ENCODE data around the gene AQP12A. TPM values are rescaled to one million over a fixed set of nuclear protein-coding genes. Genes with fewer than 3 reads are reported as not detected.
"Not testable (repeated sequence)": the region's sequence is repeated elsewhere in the genome, so short reads cannot be mapped to it uniquely, and the experiment has no call there.

AQP12A gene
- total and polyA plus RNA-seq, 7 donors, result 3.0 to 7.4 TPM; not detected in 5

GRCh38 chr2:240672076-240672700, 19.5 kb upstream of the AQP12A start:
- Histone ChIP-seq H3K27ac (no peak overlapping the region), H3K4me3 (no peak overlapping the region), H3K4me1 (no peaks in the 10 kb centered on the region), H3K27me3 (peaks cover 10 to 39% (median 17%) of the 10 kb centered on the region in 3 donors), H3K36me3 (no peaks in the 10 kb centered on the region), H3K9me3 (no peaks in the 10 kb centered on the region)
- no peak for DNase-seq
- intact Hi-C loops (cut with DNase I), result no loop called here
- TF ChIP-seq EP300 (IDR thresholded peaks at IDR 0.05), result no peak
- TF ChIP-seq POLR2AphosphoS5 (IDR thresholded peaks at IDR 0.05), result no peak
- TF ChIP-seq POLR2A (IDR thresholded peaks at IDR 0.05), result no peak
- no peak for TF ChIP-seq CTCF (IDR thresholded peaks at IDR 0.05)
- 50 to 53% methylated on average over 46 of the region's 46 CpGs for WGBS, 2 donors

DNA sequence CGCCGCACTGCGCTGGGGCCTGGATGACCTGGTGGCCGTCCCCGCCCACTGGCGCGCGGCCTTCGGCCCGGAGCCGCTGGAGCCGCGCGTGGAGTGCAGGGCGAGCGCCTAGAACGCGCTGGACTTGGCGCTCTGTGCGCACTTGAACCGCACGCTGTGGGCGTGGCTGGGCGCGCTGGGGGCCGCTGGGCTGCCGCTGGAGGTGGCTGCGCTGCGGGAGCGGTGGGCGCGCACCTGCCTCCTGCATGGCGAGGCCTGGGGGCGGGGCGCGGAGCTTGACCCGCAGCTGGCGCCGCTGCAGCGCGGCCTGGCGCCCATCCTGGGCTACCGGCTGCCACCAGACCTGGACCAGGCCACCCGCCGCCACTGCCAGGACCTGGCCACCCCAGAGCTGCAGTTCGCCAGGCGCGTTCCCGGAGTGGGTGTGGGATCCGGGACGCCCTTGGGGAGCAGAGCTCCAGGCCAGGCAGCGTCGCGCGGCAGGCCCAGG, 18.9 kb upstream of the AQP12A start:
- H3K27ac ChIP-seq, result no peak overlapping the region
- no peaks in the 10 kb centered on the region for H3K36me3 ChIP-seq
- no peak for DNase-seq
- 8 to 10% methylated on average over 55 of the region's 55 CpGs for WGBS, 2 donors
- no peaks in the 10 kb centered on the region for H3K4me1 ChIP-seq
- TF ChIP-seq EP300 (IDR thresholded peaks at IDR 0.05) (no peak), POLR2AphosphoS5 (IDR thresholded peaks at IDR 0.05) (no peak), POLR2A (IDR thresholded peaks at IDR 0.05) (no peak), CTCF (IDR thresholded peaks at IDR 0.05) (no peak)
- intact Hi-C loops (cut with DNase I), result no loop called here
- H3K9me3 ChIP-seq, result no peaks in the 10 kb centered on the region
- H3K27me3 ChIP-seq, result peaks cover 10 to 39% (median 17%) of the 10 kb centered on the region in 3 donors
- no peak overlapping the region for H3K4me3 ChIP-seq

DNA sequence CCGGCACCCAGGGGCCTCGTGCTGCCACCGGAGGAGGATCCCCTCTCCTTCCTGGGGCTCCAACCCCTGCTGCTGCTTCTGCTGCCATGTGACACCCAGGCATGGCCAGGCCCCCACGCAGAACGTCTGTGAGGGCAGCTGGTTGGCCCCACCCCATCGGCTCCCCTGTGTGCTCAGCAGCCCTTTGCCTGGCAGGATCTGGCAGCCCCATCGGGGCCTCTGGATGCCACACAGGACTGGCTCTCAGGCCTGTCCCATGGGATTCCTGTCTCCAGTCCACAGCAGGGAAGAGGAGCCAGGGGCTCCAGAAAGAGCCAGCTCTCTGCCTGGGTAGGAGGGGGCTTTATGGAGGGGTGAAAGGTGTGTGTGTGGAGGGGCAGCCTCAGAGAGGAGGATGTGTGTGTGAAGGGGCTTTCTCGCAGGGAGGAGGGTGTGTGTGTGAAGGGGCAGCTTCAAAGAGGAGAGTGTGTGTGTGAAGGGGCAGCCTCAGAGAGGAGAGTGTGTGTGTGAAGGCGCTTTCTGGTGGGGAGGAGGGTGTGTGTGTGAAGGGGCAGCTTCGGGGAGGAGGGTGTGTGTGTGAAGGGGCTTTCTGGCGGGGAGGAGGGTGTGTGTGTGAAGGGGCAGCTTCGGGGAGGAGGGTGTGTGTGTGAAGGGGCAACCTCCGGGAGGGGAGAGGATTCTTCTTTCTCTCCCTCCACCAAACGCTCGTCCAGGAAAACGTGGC, 17.0 kb upstream of the AQP12A start:
- 30 to 39% methylated on average over 12 of the region's 16 CpGs for WGBS, 2 donors
- H3K4me1 ChIP-seq; H3K27ac ChIP-seq; intact Hi-C loops (cut with DNase I); H3K36me3 ChIP-seq; DNase-seq; H3K9me3 ChIP-seq; H3K4me3 ChIP-seq: not testable (repeated sequence)
- peaks cover 10 to 39% (median 17%) of the 10 kb centered on the region in 3 donors for H3K27me3 ChIP-seq

- H3K27ac ChIP-seq; H3K36me3 ChIP-seq; DNase-seq; H3K9me3 ChIP-seq; intact Hi-C loops (cut with DNase I); H3K4me3 ChIP-seq; H3K4me1 ChIP-seq: not testable (repeated sequence)
- no CpG with 5 or more reads among the region's 24 CpGs for WGBS, 2 donors
- H3K27me3 ChIP-seq, result peaks cover 10 to 37% (median 17%) of the 10 kb centered on the region in 3 donors
Measured at GRCh38 chr2:240675345-240675744, 16.3 kb upstream of the AQP12A start.

DNA sequence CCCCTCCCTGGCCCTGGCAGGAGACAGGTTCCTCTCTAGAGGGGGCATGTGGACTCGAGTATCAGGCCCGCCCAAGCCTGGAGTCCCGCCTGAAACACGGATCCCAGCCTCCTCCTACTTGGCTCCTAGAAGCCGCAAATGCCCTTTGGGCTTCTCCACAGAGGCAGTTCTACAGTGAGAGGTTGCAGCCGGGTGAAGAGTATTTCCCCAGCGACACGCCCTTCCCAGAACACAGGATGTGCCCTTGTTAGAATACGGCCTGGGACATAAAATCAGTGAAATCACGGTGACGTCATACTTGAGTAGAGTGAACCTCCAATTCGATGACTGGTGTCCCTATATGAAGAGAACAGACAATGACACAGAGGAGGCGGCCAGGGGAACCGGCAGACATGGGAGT, 13.6 kb upstream of the AQP12A start:
- H3K27me3 ChIP-seq, result peaks cover under 1 to 13% (median 7%) of the 10 kb centered on the region in 3 donors
- H3K9me3 ChIP-seq; DNase-seq; H3K4me1 ChIP-seq; H3K36me3 ChIP-seq; H3K27ac ChIP-seq; H3K4me3 ChIP-seq; intact Hi-C loops (cut with DNase I): not testable (repeated sequence)
- 39 to 68% methylated on average over 6 of the region's 14 CpGs for WGBS, 2 donors

DNA sequence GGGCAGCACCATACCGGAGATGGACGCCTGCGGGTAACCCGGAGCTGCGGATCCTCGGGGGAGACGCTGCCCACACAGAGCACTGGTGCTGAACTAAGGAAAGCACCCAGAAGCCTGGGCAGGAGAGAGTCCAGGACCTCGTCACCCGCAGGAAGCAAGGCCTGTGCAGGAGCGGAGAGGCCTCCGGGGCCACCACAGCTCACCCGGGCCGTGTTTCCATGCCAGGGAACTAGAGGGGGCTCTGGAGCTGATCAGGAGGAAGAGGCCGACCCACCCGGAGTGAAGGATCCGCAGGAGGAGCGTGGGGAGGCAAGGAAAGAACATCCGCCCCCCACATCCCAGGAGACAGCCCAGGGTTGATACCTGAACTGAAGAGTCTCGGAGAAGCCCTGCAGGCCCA, 12.8 kb upstream of the AQP12A start:
- H3K4me1 ChIP-seq; H3K9me3 ChIP-seq; H3K36me3 ChIP-seq; H3K27me3 ChIP-seq; H3K27ac ChIP-seq; H3K4me3 ChIP-seq; intact Hi-C loops (cut with DNase I); DNase-seq: not testable (repeated sequence)
- WGBS, 2 donors, result no CpG with 5 or more reads among the region's 19 CpGs

- H3K27ac ChIP-seq; intact Hi-C loops (cut with DNase I); H3K4me1 ChIP-seq; H3K9me3 ChIP-seq; H3K27me3 ChIP-seq; H3K36me3 ChIP-seq; H3K4me3 ChIP-seq; DNase-seq: not testable (repeated sequence)
- WGBS, 2 donors, result 0 to 44% methylated on average over 2 of the region's 11 CpGs
Measured at GRCh38 chr2:240680185-240680584, 11.5 kb upstream of the AQP12A start.

- H3K9me3 ChIP-seq; H3K27me3 ChIP-seq; H3K36me3 ChIP-seq; H3K27ac ChIP-seq; intact Hi-C loops (cut with DNase I); H3K4me3 ChIP-seq; H3K4me1 ChIP-seq: not testable (repeated sequence)
- WGBS, 2 donors, result 75 to 85% methylated on average over 36 of the region's 37 CpGs
- DNase-seq, result peak; percentile 55
Measured at GRCh38 chr2:240682431-240683224, 9.0 kb upstream of the AQP12A start, which contains the start of gene AQP12B. Gene AQP12B (minus strand): TSS chr2:240682885. CDS start chr2:240682837, 48 bp downstream.

GRCh38 chr2:240683329-240683979, 8.2 kb upstream of the AQP12A start:
- WGBS, 2 donors, result 28 to 64% methylated on average over 4 of the region's 15 CpGs
- H3K9me3 ChIP-seq; H3K4me3 ChIP-seq; H3K36me3 ChIP-seq; H3K4me1 ChIP-seq; intact Hi-C loops (cut with DNase I); H3K27ac ChIP-seq; H3K27me3 ChIP-seq; DNase-seq: not testable (repeated sequence)

All from sigmoid colon (tissue), 7 donors.